Tibial artery (tissue), 4 donors: ENCODE data around the gene CDO1.

Source experiments
- DNase-seq, 2 donors: peaks; one replicate each; pipeline ENCODE4 v3.0.0-alpha.2; 2019
- H3K27ac ChIP-seq, 2 donors: fragments of 200-600 bp; sonication (generic) in 1 of 2; 1 replicate in 1 of 2; 2 replicates in 1 of 2; pipeline ENCODE4 v1.5.1; 2018 to 2019; ENCODE audit warnings: mild to moderate bottlenecking in 1 of 2
- H3K27me3 ChIP-seq, 2 donors: fragments of 200-600 bp; sonication (generic) in 1 of 2; one replicate each; pipeline versions ENCODE4 v1.5.1 to v1.6.0; 2016 to 2019
- H3K36me3 ChIP-seq, 3 donors: fragments of 200-600 bp; sonication (generic) in 2 of 3; one replicate each; pipeline ENCODE4 v1.5.1; 2016 to 2019; ENCODE audit warnings: mild to moderate bottlenecking in 2 of 3
- H3K4me1 ChIP-seq, 4 donors: fragments of 200-600 bp; sonication (generic) in 2 of 4; 1 replicate in 3 of 4; 2 replicates in 1 of 4; pipeline ENCODE4 v1.5.1; 2016 to 2019
- H3K4me3 ChIP-seq, 2 donors: fragments of 200-600 bp; sonication (generic) in 1 of 2; 1 replicate in 1 of 2; 2 replicates in 1 of 2; pipeline ENCODE4 v1.5.1; 2018 to 2019; ENCODE audit warnings: mild to moderate bottlenecking in 2 of 2
- H3K9me3 ChIP-seq, 3 donors: fragments of 200-600 bp; sonication (generic) in 1 of 3; one replicate each; pipeline ENCODE4 v1.5.1; 2016 to 2019
- intact Hi-C: fragments of 100-400 bp; cut with DNase I; formaldehyde crosslinking; loops from one replicate; pipeline ENCODE4 v1.15.0; 2023; ENCODE audit warnings: low total_unique reads
- TF ChIP-seq, protein P1 (sequence below), 2 experiments: fragments of 200-600 bp in 1 of 2; fragments of 450-650 bp in 1 of 2; IDR thresholded peaks; one replicate each; pipeline ENCODE4 v1.5.1; 2017 to 2019; ENCODE audit warnings: antibody characterized with exemption in 2 of 2, mild to moderate bottlenecking in 1 of 2, moderate library complexity in 1 of 2

CDO1 gene

GRCh38 chr5:115844321-115844817 is 27.9 kb upstream of the CDO1 start:
- no peak for DNase-seq
- H3K36me3 ChIP-seq, result no peaks in the 10 kb centered on the region
- intact Hi-C loops, result loop anchor here (5.0 kb wide), 1 partner anchor 217 kb away; the partner anchor contains the start of gene TMED7
- TF ChIP-seq, protein P1, sequence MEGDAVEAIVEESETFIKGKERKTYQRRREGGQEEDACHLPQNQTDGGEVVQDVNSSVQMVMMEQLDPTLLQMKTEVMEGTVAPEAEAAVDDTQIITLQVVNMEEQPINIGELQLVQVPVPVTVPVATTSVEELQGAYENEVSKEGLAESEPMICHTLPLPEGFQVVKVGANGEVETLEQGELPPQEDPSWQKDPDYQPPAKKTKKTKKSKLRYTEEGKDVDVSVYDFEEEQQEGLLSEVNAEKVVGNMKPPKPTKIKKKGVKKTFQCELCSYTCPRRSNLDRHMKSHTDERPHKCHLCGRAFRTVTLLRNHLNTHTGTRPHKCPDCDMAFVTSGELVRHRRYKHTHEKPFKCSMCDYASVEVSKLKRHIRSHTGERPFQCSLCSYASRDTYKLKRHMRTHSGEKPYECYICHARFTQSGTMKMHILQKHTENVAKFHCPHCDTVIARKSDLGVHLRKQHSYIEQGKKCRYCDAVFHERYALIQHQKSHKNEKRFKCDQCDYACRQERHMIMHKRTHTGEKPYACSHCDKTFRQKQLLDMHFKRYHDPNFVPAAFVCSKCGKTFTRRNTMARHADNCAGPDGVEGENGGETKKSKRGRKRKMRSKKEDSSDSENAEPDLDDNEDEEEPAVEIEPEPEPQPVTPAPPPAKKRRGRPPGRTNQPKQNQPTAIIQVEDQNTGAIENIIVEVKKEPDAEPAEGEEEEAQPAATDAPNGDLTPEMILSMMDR (IDR thresholded peaks at IDR 0.05), result no peak
- H3K4me3 ChIP-seq, result peak overlapping the region; percentile 80 to 97
- peaks cover 0 to 58% (median 26%) of the 10 kb centered on the region in 4 donors for H3K4me1 ChIP-seq
- H3K27ac ChIP-seq, result peak overlapping the region; percentile 36 to 98
- no peaks in the 10 kb centered on the region for H3K27me3 ChIP-seq
- H3K9me3 ChIP-seq, result no peaks in the 10 kb centered on the region

DNA sequence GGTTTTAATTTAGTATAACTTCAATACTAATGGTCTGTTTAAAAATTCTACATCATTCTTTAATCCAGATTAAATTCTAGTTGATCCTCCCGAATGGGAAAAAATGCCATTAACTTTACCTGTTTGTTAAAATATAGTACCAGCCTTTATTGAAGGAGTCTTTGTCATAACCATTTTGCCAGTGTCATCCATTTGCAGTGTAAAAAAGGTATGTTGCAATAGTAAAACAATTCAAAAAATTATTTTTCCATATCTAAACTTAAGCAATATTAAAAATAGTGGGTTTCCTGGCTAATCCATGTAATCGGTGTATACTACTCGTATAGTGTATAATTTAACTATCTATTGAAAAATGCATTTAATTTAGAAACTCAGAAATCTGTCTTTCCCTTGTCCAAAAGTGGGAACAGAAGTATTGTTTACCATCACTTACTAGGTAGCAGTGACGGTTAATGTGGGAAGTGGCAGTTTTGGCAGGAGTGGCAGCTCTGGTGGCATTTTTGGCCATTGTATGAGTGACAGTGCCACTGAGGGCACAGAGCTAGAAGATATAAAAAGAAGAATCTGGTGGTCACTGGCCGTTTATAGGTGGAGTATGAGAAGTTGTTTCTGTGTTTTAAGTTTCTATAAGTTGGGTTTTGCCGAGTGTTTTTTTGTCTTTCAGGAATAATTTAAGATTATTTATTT is 27.1 kb upstream of the CDO1 start:
- TF ChIP-seq, protein P1 (IDR thresholded peaks at IDR 0.05), result no peak
- H3K4me3 ChIP-seq, result peak overlapping the region; percentile 80 to 97

GRCh38 chr5:115842952-115843351 is 26.5 kb upstream of the CDO1 start:
- no peak for DNase-seq
- H3K9me3 ChIP-seq, result no peaks in the 10 kb centered on the region
- no peaks in the 10 kb centered on the region for H3K27me3 ChIP-seq
- no peaks in the 10 kb centered on the region for H3K36me3 ChIP-seq
- peaks cover 0 to 66% (median 35%) of the 10 kb centered on the region in 4 donors for H3K4me1 ChIP-seq
- TF ChIP-seq, protein P1 (IDR thresholded peaks at IDR 0.05), result no peak
- peak overlapping the region; percentile 93 to 98 for H3K27ac ChIP-seq
- intact Hi-C loops, result loop anchor here (5.0 kb wide), 1 partner anchor 216 kb away; the partner anchor contains the start of gene TMED7
- H3K4me3 ChIP-seq, result peak overlapping the region; percentile 80 to 97

More for the DNA sequence above, 27.1 kb upstream of the CDO1 start:
- no peak for DNase-seq
- Histone ChIP-seq H3K27me3 (no peaks in the 10 kb centered on the region), H3K9me3 (no peaks in the 10 kb centered on the region), H3K4me1 (peaks cover 0 to 62% (median 33%) of the 10 kb centered on the region in 4 donors), H3K36me3 (no peaks in the 10 kb centered on the region), H3K27ac (peak overlapping the region; percentile 93 to 98)
- intact Hi-C loops, result loop anchor here (5.0 kb wide), 1 partner anchor 216 kb away; the partner anchor contains the start of gene TMED7

GRCh38 chr5:115842089-115842935 is 25.9 kb upstream of the CDO1 start:
- intact Hi-C loops, result loop anchor here (5.0 kb wide), 1 partner anchor 215 kb away; the partner anchor contains the start of gene TMED7
- H3K4me1 ChIP-seq, result peaks cover 0 to 62% (median 33%) of the 10 kb centered on the region in 4 donors

More at GRCh38 chr5:115842089-115842935, 25.9 kb upstream of the CDO1 start:
- peak in 1 of 2 donors; percentile 35 for DNase-seq
- peak overlapping the region; percentile 93 to 98 for H3K27ac ChIP-seq
- no peaks in the 10 kb centered on the region for H3K27me3 ChIP-seq
- H3K4me3 ChIP-seq, result peak overlapping the region; percentile 80 to 97
- TF ChIP-seq, protein P1 (IDR thresholded peaks at IDR 0.05), result peak in 1 of 2 experiments; percentile 21
- no peaks in the 10 kb centered on the region for H3K9me3 ChIP-seq
- H3K36me3 ChIP-seq, result peaks cover 3% of the 10 kb centered on the region in 3 donors
